Naive thymus-derived CD4-positive, alpha-beta T cell (primary cell): Measurements from ENCODE around the gene ATP10B. TPM values are rescaled to one million over a fixed set of nuclear protein-coding genes. Genes with fewer than 3 reads are reported as not detected.

ENCODE experiments used
- ATAC-seq: fragments of 150-1000 bp; cut with Tn5 transposase; 2 replicates; pipeline ENCODE4 v1.10.0; 2021; ENCODE audit warnings: mild to moderate bottlenecking, moderate library complexity
- CTCF ChIA-PET: fragments of 350-600 bp; sonication (Branson Sonifier 250); formaldehyde crosslinking; loops from one replicate; lab custom pipeline; 2021; ENCODE audit warnings: antibody characterized with exemption; lab: Charles Lee
- POLR2A ChIA-PET: fragments of 350-600 bp; sonication (Branson Sonifier 250); formaldehyde crosslinking; loops from one replicate; lab custom pipeline; 2021; ENCODE audit warnings: antibody characterized with exemption, inconsistent platforms; lab: Charles Lee
- DNase-seq, 9 donors: peaks; one replicate each; pipeline versions ENCODE4 v3.0.0 to v3.0.0-alpha.2; 2020 to 2022; ENCODE audit warnings: mixed read lengths in 1 of 9
- H3K27ac ChIP-seq: one replicate; pipeline ENCODE4 v1.7.0; 2013; ENCODE audit warnings: mild to moderate bottlenecking, low read depth, low read length, moderate library complexity
- H3K27me3 ChIP-seq, 2 donors: one replicate each; pipeline ENCODE4 v1.7.0; 2013; ENCODE audit warnings: low read length in 2 of 2, mild to moderate bottlenecking in 2 of 2, moderate library complexity in 2 of 2; ENCODE audit not compliant: control insufficient read depth in 2 of 2, insufficient read depth in 2 of 2
- H3K36me3 ChIP-seq, 3 experiments: 1 replicate in 2 of 3; 2 replicates in 1 of 3; pipeline ENCODE4 v1.7.0; 2013; ENCODE audit warnings: low read length in 3 of 3, mild to moderate bottlenecking in 3 of 3, moderate library complexity in 1 of 3; ENCODE audit not compliant: insufficient read depth in 3 of 3, control insufficient read depth in 2 of 3
- H3K4me1 ChIP-seq, 2 donors: one replicate each; pipeline ENCODE4 v1.7.0; 2013; ENCODE audit warnings: low read length in 2 of 2, mild to moderate bottlenecking in 2 of 2, moderate library complexity in 1 of 2; ENCODE audit not compliant: control insufficient read depth in 2 of 2, insufficient read depth in 2 of 2
- H3K4me3 ChIP-seq: 2 replicates; pipeline ENCODE4 v1.7.0; 2013; ENCODE audit warnings: mild to moderate bottlenecking, low read length
- H3K9me3 ChIP-seq, 3 experiments: 1 replicate in 2 of 3; 2 replicates in 1 of 3; pipeline ENCODE4 v1.7.0; 2013; ENCODE audit warnings: low read length in 3 of 3; ENCODE audit not compliant: control insufficient read depth in 2 of 3
- H3K27ac Mint-ChIP-seq, 9 donors: one replicate each; pipeline ENCODE4 v1.8.0; 2020 to 2022; ENCODE audit warnings: mixed read lengths in 9 of 9, mild to moderate bottlenecking in 8 of 9, moderate library complexity in 5 of 9, inconsistent platforms in 2 of 9
- H3K27me3 Mint-ChIP-seq, 5 donors: one replicate each; pipeline ENCODE4 v1.8.0; 2021 to 2022; ENCODE audit warnings: mixed read lengths in 5 of 5, mild to moderate bottlenecking in 1 of 5
- H3K36me3 Mint-ChIP-seq, 5 donors: one replicate each; pipeline ENCODE4 v1.8.0; 2020 to 2022; ENCODE audit warnings: mixed read lengths in 5 of 5, mild to moderate bottlenecking in 3 of 5, inconsistent platforms in 1 of 5
- H3K4me1 Mint-ChIP-seq, 7 donors: one replicate each; pipeline ENCODE4 v1.8.0; 2020 to 2022; ENCODE audit warnings: mixed read lengths in 7 of 7, mild to moderate bottlenecking in 3 of 7, inconsistent platforms in 1 of 7
- H3K4me3 Mint-ChIP-seq, 10 donors: one replicate each; pipeline ENCODE4 v1.8.0; 2020 to 2022; ENCODE audit warnings: mild to moderate bottlenecking in 10 of 10, mixed read lengths in 10 of 10, moderate library complexity in 6 of 10, inconsistent platforms in 2 of 10
- H3K9me3 Mint-ChIP-seq, 11 donors: one replicate each; pipeline ENCODE4 v1.8.0; 2020 to 2022; ENCODE audit warnings: mixed read lengths in 11 of 11, mild to moderate bottlenecking in 4 of 11, inconsistent platforms in 1 of 11, moderate library complexity in 1 of 11
- intact Hi-C, 2 donors: fragments of 100-400 bp; cut with micrococcal nuclease; formaldehyde crosslinking; loops; one replicate each; pipeline ENCODE4 v1.15.1; 2023
- polyA plus RNA-seq, 2 donors: library from polyadenylated mRNA; unstranded; fragments of 300-500 nt; fragmentation: Illumina TruSeq; gene quantifications; one replicate each; pipeline ENCODE4 v1.2.3, GENCODE V29; 2021
- total RNA-seq, 6 experiments: library from RNA in 5 of 6; stranded (reverse) in 5 of 6; gene quantifications; 1 replicate in 5 of 6; 2 replicates in 1 of 6; pipeline ENCODE4 v1.2.3 and lab custom pipeline; 2021 to 2026

ATP10B gene
- total and polyA plus RNA-seq, 7 experiments from 2014 or later = not detected

DNA sequence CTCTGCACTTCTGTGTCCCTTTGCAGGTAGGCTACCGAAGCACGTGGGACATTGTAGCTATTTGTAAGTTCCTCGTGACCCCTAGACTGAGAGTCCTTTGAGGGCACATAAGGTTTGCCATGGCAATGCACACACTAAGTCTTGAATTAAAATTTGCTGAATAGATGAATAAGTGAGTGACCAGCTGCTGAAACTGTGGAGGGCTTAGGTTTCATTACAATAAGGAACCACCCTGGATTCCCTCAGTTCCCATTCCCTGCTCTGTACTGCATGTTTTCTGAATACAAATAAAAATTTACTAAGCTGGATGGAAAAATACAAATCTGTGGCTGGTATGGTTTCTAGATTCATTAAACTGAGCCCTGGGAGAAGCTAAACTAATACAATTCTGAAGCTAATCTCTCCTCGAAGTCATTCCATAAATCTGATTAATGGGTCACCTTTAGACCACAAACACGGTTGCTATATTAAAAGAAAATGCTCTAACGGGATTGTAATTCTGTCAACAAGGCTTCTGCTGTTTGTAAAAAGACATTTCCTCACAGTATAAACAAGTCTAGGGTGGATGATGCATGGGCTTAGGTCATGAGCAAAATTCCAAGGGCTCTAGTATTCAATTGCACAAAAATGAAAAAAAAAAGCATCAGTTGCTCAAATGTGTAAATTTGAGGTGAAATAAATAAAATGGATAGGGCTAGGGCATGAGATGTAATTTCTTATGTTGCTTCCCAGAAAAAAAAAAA, 172.3 kb downstream of the ATP10B start:
- POLR2A ChIA-PET = no interaction called here
- Histone ChIP-seq H3K27ac (no peak overlapping the region), H3K4me1 (no peaks in the 10 kb centered on the region), H3K36me3 (no peaks in the 10 kb centered on the region), H3K9me3 (no peaks in the 10 kb centered on the region), H3K27me3 (no peaks in the 10 kb centered on the region), H3K4me3 (no peak overlapping the region)
- ATAC-seq = no peak
- Mint-ChIP-seq H3K9me3 (peaks cover 0 to 3% (median 0%) of the 10 kb centered on the region in 11 donors), H3K27me3 (peaks cover 0 to 7% (median 5%) of the 10 kb centered on the region in 5 donors), H3K4me1 (no peaks in the 10 kb centered on the region), H3K27ac (no peak overlapping the region), H3K4me3 (no peak overlapping the region), H3K36me3 (no peaks in the 10 kb centered on the region)
- CTCF ChIA-PET = no interaction called here
- no peak for DNase-seq
- intact Hi-C loops = no loop called here

DNA sequence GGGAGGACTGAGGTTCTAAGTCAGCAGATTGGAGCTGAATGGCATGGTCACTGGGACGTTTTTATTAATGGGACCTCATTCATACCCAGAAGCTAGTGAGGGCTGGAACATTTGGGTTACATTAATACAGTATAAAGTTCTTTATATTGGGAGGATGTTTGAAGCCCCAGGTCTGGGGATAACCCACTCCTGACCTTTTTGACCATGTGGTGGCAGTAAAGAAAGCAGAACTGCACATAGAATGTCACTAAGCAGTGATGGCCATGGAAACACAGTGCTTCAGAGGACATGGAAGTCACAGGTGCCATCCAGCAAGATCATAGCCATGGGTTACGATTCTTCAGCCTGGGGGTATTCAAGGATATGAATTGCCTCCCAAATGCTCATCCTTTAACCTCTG, 176.0 kb downstream of the ATP10B start:
- intact Hi-C loops = no loop called here
- Histone ChIP-seq H3K36me3 (no peaks in the 10 kb centered on the region), H3K27me3 (no peaks in the 10 kb centered on the region), H3K27ac (no peak overlapping the region), H3K4me3 (no peak overlapping the region), H3K4me1 (no peaks in the 10 kb centered on the region), H3K9me3 (no peaks in the 10 kb centered on the region)
- DNase-seq (no peak), ATAC-seq (peak; percentile 41)
- no peak overlapping the region for H3K27ac Mint-ChIP-seq
- ChIA-PET CTCF (no interaction called here), POLR2A (no interaction called here)
- no peaks in the 10 kb centered on the region for H3K36me3 Mint-ChIP-seq
- peaks cover 0 to 9% (median 0%) of the 10 kb centered on the region in 5 donors for H3K27me3 Mint-ChIP-seq
- H3K4me3 Mint-ChIP-seq = no peak overlapping the region
- no peaks in the 10 kb centered on the region for H3K4me1 Mint-ChIP-seq
- H3K9me3 Mint-ChIP-seq = peaks cover 0 to 3% (median 0%) of the 10 kb centered on the region in 11 donors

DNA sequence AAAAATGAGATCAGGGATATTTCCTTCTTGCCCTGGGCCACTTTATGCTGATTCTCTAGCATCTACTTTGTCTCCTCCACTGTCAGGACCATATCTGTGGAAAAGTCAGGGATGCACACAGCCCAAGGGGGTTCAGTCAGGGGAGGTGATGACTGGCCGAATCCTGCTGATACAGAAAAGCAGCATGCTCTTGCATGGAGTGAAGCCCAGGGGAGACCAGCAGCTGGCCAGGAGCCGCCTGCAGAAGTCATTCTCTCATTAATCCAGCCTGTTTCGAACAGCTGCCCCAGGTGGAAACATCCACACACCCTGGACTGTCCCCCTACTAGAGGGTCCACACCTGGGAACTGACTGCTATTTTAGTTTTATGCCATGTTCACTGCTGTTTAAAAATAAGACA, 177.1 kb downstream of the ATP10B start:
- peaks cover 0 to 9% (median 0%) of the 10 kb centered on the region in 5 donors for H3K27me3 Mint-ChIP-seq
- H3K4me3 Mint-ChIP-seq = no peak overlapping the region
- no peak for ATAC-seq
- intact Hi-C loops = no loop called here
- H3K4me1 Mint-ChIP-seq = no peaks in the 10 kb centered on the region
- ChIA-PET CTCF (no interaction called here), POLR2A (no interaction called here)
- no peak overlapping the region for H3K27ac ChIP-seq
- H3K36me3 ChIP-seq = no peaks in the 10 kb centered on the region
- no peaks in the 10 kb centered on the region for H3K9me3 ChIP-seq
- H3K27ac Mint-ChIP-seq = no peak overlapping the region
- no peaks in the 10 kb centered on the region for H3K27me3 ChIP-seq
- H3K4me1 ChIP-seq = no peaks in the 10 kb centered on the region
- no peaks in the 10 kb centered on the region for H3K36me3 Mint-ChIP-seq
- no peaks in the 10 kb centered on the region for H3K9me3 Mint-ChIP-seq
- no peak overlapping the region for H3K4me3 ChIP-seq
- DNase-seq = no peak

DNA sequence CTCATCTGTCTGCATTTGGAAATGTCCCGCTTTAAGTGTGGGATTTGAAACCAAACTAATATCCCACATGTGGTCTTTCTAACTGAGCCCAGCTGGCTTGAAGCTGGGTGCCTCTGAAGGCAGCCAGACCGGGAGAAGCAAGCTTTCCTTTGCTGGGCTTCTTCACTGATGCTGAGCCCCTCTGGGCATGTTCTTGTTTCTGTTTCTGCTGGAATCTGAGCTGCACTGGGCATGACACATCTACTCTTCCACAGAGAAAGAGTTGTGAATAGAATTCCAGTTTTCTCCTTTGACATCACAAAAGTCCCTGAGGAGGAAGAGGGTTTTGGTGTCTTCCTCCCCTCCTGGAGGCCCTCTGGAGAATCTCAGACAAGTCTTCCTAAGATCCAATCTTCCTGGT, 179.5 kb downstream of the ATP10B start:
- Mint-ChIP-seq H3K4me3 (no peak overlapping the region), H3K27ac (no peak overlapping the region), H3K27me3 (peaks cover 0 to 9% (median 0%) of the 10 kb centered on the region in 5 donors), H3K36me3 (no peaks in the 10 kb centered on the region), H3K9me3 (no peaks in the 10 kb centered on the region), H3K4me1 (no peaks in the 10 kb centered on the region)
- ChIA-PET CTCF (no interaction called here), POLR2A (no interaction called here)
- no peak overlapping the region for H3K27ac ChIP-seq
- ATAC-seq (no peak), DNase-seq (no peak)
- H3K9me3 ChIP-seq = no peaks in the 10 kb centered on the region
- H3K4me3 ChIP-seq = no peak overlapping the region
- no peaks in the 10 kb centered on the region for H3K27me3 ChIP-seq
- no peaks in the 10 kb centered on the region for H3K4me1 ChIP-seq
- intact Hi-C loops = no loop called here
- H3K36me3 ChIP-seq = no peaks in the 10 kb centered on the region

DNA sequence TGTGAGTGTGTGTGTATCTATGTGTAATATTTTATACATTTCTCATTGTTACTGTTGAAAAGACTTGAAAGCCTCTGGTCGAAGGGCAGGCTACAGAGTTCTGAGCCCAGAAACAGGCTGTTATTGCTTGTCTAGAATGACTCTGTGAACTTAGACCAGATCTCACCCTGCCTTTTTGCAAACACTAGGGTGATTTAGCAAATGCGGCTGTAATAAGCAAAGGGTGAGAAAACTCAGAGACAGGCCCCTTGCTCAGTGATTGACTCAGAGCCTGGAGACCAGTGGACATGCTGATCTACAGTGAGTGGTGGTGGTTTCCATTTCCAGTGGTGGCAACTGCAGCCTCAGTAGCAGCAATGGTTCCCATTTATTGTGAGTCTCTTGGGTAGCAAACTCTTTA, 183.7 kb downstream of the ATP10B start:
- no peaks in the 10 kb centered on the region for H3K4me1 Mint-ChIP-seq
- no peak for DNase-seq
- intact Hi-C loops = no loop called here
- H3K9me3 Mint-ChIP-seq = no peaks in the 10 kb centered on the region
- H3K27me3 Mint-ChIP-seq = peaks cover 0 to 4% (median 0%) of the 10 kb centered on the region in 5 donors
- no peak overlapping the region for H3K27ac Mint-ChIP-seq
- H3K4me3 Mint-ChIP-seq = no peak overlapping the region
- H3K27me3 ChIP-seq = no peaks in the 10 kb centered on the region
- H3K9me3 ChIP-seq = no peaks in the 10 kb centered on the region
- ATAC-seq = no peak
- H3K36me3 Mint-ChIP-seq = no peaks in the 10 kb centered on the region
- H3K27ac ChIP-seq = no peak overlapping the region
- no peak overlapping the region for H3K4me3 ChIP-seq
- ChIA-PET CTCF (no interaction called here), POLR2A (no interaction called here)
- H3K4me1 ChIP-seq = no peaks in the 10 kb centered on the region
- no peaks in the 10 kb centered on the region for H3K36me3 ChIP-seq

DNA sequence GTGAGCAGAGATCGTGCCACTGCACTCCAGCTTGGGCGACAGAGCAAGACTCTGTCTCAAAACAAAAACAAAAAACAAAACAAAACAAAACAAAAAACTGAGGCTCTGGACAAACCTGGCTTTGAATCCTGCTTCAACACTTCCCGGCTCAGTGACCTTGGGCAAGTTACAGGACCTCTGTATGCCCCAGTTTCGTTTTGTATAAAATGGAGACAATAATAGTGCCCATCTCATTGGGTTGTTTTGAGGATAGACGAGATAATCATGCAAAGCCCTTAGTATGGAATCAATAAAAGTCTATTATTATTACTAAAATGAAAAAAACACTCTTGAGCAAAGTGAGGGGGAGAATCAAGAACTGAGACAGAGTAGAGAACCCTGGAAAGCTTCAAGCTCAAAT, 184.9 kb downstream of the ATP10B start:
- Histone ChIP-seq H3K36me3 (no peaks in the 10 kb centered on the region), H3K27ac (no peak overlapping the region), H3K27me3 (no peaks in the 10 kb centered on the region), H3K9me3 (no peaks in the 10 kb centered on the region), H3K4me3 (no peak overlapping the region), H3K4me1 (no peaks in the 10 kb centered on the region)
- Mint-ChIP-seq H3K27me3 (peaks cover 0 to 4% (median 0%) of the 10 kb centered on the region in 5 donors), H3K27ac (no peak overlapping the region), H3K36me3 (no peaks in the 10 kb centered on the region), H3K4me3 (no peak overlapping the region), H3K4me1 (no peaks in the 10 kb centered on the region), H3K9me3 (peaks cover 0 to 2% (median 0%) of the 10 kb centered on the region in 11 donors)
- ATAC-seq = no peak
- ChIA-PET CTCF (no interaction called here), POLR2A (no interaction called here)
- no peak for DNase-seq
- intact Hi-C loops = no loop called here

DNA sequence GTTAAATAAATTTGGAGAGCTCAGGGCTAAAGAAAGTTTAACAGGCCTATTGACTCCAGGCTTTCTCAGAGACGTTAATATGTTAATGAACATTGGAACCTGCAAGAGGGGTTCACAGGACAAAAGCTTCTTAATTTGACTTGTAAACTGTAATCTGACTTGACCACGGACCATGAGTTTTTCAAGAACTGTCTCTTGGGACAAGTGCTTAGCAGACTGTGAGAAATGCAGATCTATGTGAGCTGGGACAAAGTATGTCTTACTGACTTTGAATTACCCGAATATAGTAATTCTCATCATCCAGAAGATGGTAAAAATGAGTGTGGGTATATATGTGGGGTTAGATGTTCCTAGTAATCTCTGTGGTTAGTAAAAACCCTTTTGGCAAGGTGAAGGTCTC, 186.6 kb downstream of the ATP10B start:
- Histone ChIP-seq H3K36me3 (no peaks in the 10 kb centered on the region), H3K4me1 (no peaks in the 10 kb centered on the region), H3K4me3 (no peak overlapping the region), H3K27ac (no peak overlapping the region), H3K9me3 (no peaks in the 10 kb centered on the region), H3K27me3 (no peaks in the 10 kb centered on the region)
- H3K27me3 Mint-ChIP-seq = peaks cover 0 to 10% (median 2%) of the 10 kb centered on the region in 5 donors
- ATAC-seq = no peak
- H3K36me3 Mint-ChIP-seq = no peaks in the 10 kb centered on the region
- H3K4me1 Mint-ChIP-seq = no peaks in the 10 kb centered on the region
- intact Hi-C loops = no loop called here
- no peak for DNase-seq
- ChIA-PET CTCF (no interaction called here), POLR2A (no interaction called here)
- no peak overlapping the region for H3K4me3 Mint-ChIP-seq
- peaks cover 0 to 4% (median 0%) of the 10 kb centered on the region in 11 donors for H3K9me3 Mint-ChIP-seq
- no peak overlapping the region for H3K27ac Mint-ChIP-seq
